ENCODE measurements around the gene PRR11. TPM values are rescaled to one million over a fixed set of nuclear protein-coding genes. Genes with fewer than 3 reads are reported as not detected.
"Not testable (repeated sequence)": the region's sequence is repeated elsewhere in the genome, so short reads cannot be mapped to it uniquely, and the experiment has no call there.

Gene PRR11
- polyA plus RNA-seq, 1 experiment = 20.2 TPM

- Histone ChIP-seq H3K27me3 (ENCODE audit: control insufficient read depth, insufficient read depth, low read length) (no peaks in the 10 kb centered on the region), H3K4me3 (ENCODE audit: low read depth, low read length) (peak overlapping the region; percentile 92), H3K9me3 (ENCODE audit: control insufficient read depth, insufficient read depth, low read length) (no peaks in the 10 kb centered on the region; the same call in 1 of the 2 replicates), H3K27ac (ENCODE audit: low read depth, low read length) (no peak overlapping the region)
- TF ChIP-seq CTCF (IDR thresholded peaks at IDR 0.05; ENCODE audit: low read depth, low read length) = no peak
- no peak for DNase-seq (ENCODE audit: low read depth, low spot score)
- ChIA-PET POLR2A (no interaction called here), CTCF (interaction anchor here (0.6 kb wide), 1 partner anchor 856 kb away, joined by 4 read pairs; no protein-coding TSS in a partner anchor)
Measured at GRCh38 chr17:59221159-59221847, 65.8 kb downstream of the PRR11 start.

- Histone ChIP-seq H3K27ac (ENCODE audit: low read depth, low read length) (no peak overlapping the region), H3K27me3 (ENCODE audit: control insufficient read depth, insufficient read depth, low read length) (no peaks in the 10 kb centered on the region), H3K9me3 (ENCODE audit: control insufficient read depth, insufficient read depth, low read length) (no peaks in the 10 kb centered on the region; the same call in 1 of the 2 replicates), H3K4me3 (ENCODE audit: low read depth, low read length) (no peak overlapping the region)
- POLR2A ChIA-PET = no interaction called here
- TF ChIP-seq CTCF (IDR thresholded peaks at IDR 0.05; ENCODE audit: low read depth, low read length) = no peak
- CTCF ChIA-PET = interaction anchor here (0.6 kb wide), 1 partner anchor 1150 kb away, joined by 3 read pairs; no protein-coding TSS in a partner anchor
- DNase-seq (ENCODE audit: low read depth, low spot score) = no peak
Measured at GRCh38 chr17:59223813-59224212, 68.3 kb downstream of the PRR11 start.

GRCh38 chr17:59228588-59228987, 73.0 kb downstream of the PRR11 start:
- POLR2A ChIA-PET; H3K27ac ChIP-seq (ENCODE audit: low read depth, low read length); DNase-seq (ENCODE audit: low read depth, low spot score); H3K9me3 ChIP-seq (ENCODE audit: control insufficient read depth, insufficient read depth, low read length); H3K4me3 ChIP-seq (ENCODE audit: low read depth, low read length); H3K27me3 ChIP-seq (ENCODE audit: control insufficient read depth, insufficient read depth, low read length): not testable (repeated sequence)
- CTCF ChIA-PET = interaction anchor here (0.6 kb wide), 3 partner anchors 82 to 1758 kb away, joined by 3 to 4 read pairs (median 4); no protein-coding TSS in a partner anchor

- no peaks in the 10 kb centered on the region for H3K27me3 ChIP-seq (ENCODE audit: control insufficient read depth, insufficient read depth, low read length)
- no peak overlapping the region for H3K4me3 ChIP-seq (ENCODE audit: low read depth, low read length)
- ChIA-PET CTCF (interaction anchor here (0.7 kb wide), 1 partner anchor 17 kb away, joined by 4 read pairs; no protein-coding TSS in a partner anchor), POLR2A (no interaction called here)
- TF ChIP-seq CTCF (IDR thresholded peaks at IDR 0.05; ENCODE audit: low read depth, low read length) = no peak
- H3K27ac ChIP-seq (ENCODE audit: low read depth, low read length) = no peak overlapping the region
- DNase-seq (ENCODE audit: low read depth, low spot score) = no peak
- H3K9me3 ChIP-seq (ENCODE audit: control insufficient read depth, insufficient read depth, low read length) = no peaks in the 10 kb centered on the region
Measured at GRCh38 chr17:59230764-59231163, 75.2 kb downstream of the PRR11 start.

GRCh38 chr17:59234631-59235030, 79.1 kb downstream of the PRR11 start:
- Histone ChIP-seq H3K4me3 (ENCODE audit: low read depth, low read length) (no peak overlapping the region), H3K27me3 (ENCODE audit: control insufficient read depth, insufficient read depth, low read length) (no peaks in the 10 kb centered on the region), H3K9me3 (ENCODE audit: control insufficient read depth, insufficient read depth, low read length) (no peaks in the 10 kb centered on the region), H3K27ac (ENCODE audit: low read depth, low read length) (no peak overlapping the region)
- DNase-seq (ENCODE audit: low read depth, low spot score) = no peak
- TF ChIP-seq CTCF (IDR thresholded peaks at IDR 0.05; ENCODE audit: low read depth, low read length) = no peak
- ChIA-PET POLR2A (no interaction called here), CTCF (interaction anchor here (0.7 kb wide), 1 partner anchor 15 kb away, joined by 3 read pairs; the partner anchor contains the start of gene GDPD1)
